Measurements from ENCODE around the gene RTP5. TPM values are rescaled to one million over a fixed set of nuclear protein-coding genes. Genes with fewer than 3 reads are reported as not detected.
A peak's percentile ranks its signal among the peaks of the same experiment; 100 is the strongest.

Gene RTP5
- total RNA-seq, 2 donors from 2014 or later, result 0.63 TPM; not detected in 1

DNA sequence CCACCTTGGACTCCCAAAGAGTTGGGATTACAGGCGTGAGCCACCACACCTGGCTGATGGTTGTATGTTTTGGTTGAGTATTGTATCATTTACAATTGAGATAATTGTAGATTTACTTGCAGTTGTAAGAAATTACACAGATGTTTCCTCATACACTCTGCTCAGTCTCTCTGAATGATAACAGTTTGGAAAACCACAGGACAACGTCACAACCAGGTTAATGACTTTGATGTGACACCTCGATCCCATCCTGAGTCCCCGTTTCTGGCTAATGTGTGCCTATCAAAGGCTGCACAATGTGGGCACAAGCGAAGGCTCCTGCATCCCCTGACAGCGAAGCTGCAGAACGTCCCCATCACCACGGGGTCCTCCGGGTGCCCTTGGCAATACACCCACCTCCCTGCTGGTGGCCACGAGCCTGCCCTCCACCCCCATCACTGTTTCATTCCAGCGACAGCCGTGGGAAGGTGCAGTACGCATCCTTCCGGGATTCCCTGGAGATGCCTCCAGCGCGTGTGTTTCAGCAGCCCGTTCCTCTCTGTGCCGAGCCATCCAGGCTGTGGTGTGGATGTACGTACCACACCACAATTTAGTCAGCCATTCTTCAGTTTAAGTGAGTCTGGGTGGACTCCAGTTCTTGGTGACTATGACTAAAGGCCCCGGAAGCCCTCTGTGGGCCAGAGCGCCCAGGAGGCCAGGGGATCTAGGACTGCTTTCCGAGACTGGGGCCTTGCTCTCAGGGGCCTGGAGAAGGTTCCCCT, 6.6 kb upstream of the RTP5 start:
- ATAC-seq (ENCODE audit: insufficient number of reproducible peaks, low FRiP score, low read depth) (no peak), DNase-seq (ENCODE audit: low spot score) (no peak)
- Histone ChIP-seq H3K27me3 (replicated peaks; ENCODE audit: insufficient read depth) (peaks cover 23% of the 10 kb centered on the region), H3K27ac (no peak overlapping the region), H3K4me3 (peak overlapping the region; percentile 9), H3K36me3 (no peaks in the 10 kb centered on the region), H3K9me3 (no peaks in the 10 kb centered on the region), H3K4me1 (ENCODE audit: control insufficient read depth in 1 of 2, low read depth in 2 of 2) (no peaks in the 10 kb centered on the region)
- TF ChIP-seq, protein P1, sequence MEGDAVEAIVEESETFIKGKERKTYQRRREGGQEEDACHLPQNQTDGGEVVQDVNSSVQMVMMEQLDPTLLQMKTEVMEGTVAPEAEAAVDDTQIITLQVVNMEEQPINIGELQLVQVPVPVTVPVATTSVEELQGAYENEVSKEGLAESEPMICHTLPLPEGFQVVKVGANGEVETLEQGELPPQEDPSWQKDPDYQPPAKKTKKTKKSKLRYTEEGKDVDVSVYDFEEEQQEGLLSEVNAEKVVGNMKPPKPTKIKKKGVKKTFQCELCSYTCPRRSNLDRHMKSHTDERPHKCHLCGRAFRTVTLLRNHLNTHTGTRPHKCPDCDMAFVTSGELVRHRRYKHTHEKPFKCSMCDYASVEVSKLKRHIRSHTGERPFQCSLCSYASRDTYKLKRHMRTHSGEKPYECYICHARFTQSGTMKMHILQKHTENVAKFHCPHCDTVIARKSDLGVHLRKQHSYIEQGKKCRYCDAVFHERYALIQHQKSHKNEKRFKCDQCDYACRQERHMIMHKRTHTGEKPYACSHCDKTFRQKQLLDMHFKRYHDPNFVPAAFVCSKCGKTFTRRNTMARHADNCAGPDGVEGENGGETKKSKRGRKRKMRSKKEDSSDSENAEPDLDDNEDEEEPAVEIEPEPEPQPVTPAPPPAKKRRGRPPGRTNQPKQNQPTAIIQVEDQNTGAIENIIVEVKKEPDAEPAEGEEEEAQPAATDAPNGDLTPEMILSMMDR (IDR thresholded peaks at IDR 0.05), result no peak

DNA sequence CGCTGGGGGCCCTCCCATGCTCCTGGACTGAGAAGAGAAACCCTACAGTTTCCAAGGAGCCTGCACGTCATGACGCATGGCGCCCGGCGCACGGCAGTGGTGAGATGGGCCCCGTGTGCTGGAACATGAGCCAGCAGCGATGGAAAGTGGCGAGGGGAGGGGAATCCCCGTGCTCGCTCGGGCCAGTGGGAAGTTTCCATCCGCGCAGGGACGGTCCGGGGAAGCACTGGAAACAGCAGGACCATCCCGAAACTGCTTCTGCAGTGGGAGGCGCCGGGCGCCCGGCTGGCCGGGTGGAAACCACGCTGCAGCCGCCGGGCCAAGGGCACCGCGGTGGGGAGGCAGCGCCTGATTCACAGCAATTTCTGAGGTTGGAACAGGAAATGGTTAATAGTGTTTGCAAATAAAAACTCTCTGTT, 6.0 kb upstream of the RTP5 start:
- Histone ChIP-seq H3K27ac (no peak overlapping the region), H3K4me3 (peak overlapping the region; percentile 9), H3K9me3 (no peaks in the 10 kb centered on the region), H3K36me3 (no peaks in the 10 kb centered on the region), H3K4me1 (ENCODE audit: control insufficient read depth in 1 of 2, low read depth in 2 of 2) (no peaks in the 10 kb centered on the region), H3K27me3 (replicated peaks; ENCODE audit: insufficient read depth) (peaks cover 23% of the 10 kb centered on the region)
- TF ChIP-seq, protein P1 (IDR thresholded peaks at IDR 0.05), result no peak
- no peak for ATAC-seq (ENCODE audit: insufficient number of reproducible peaks, low FRiP score, low read depth)
- no peak for DNase-seq (ENCODE audit: low spot score)

DNA sequence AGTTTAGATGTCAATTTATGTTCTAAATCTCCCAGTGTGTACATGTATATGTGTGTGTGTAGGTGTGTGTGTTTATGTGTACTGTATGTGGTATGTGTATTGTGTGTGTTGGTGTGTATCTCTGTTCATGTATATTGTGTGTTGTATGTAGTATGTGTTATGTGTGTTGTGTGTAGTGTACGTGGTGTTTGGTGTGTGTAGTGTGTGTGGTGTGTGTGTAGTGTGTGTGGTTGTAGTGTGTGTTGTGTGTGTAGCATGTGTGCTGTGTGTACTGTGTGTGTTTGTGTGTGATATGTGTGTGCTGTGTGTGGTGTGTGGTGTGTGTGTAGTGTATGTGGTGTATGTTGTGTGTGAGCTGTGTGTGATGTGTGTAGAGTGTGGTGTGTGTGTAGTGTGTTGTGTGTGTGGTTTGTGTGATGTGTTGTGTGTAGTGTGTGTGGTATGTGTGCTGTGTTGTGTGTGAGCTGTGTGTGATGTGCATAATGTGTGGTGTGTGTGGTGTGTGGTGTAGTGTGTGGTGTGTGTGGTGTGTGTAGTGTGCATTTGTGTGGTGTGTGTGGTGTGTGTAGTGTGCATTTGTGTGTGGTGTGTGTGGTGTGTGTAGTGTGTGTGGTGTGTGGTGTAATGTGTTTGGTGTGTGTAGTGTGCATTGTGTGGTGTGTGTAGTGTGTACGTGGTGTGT, 5.2 kb upstream of the RTP5 start:
- ATAC-seq (ENCODE audit: insufficient number of reproducible peaks, low FRiP score, low read depth) (no peak), DNase-seq (ENCODE audit: low spot score) (no peak)
- no peak overlapping the region for H3K27ac ChIP-seq
- TF ChIP-seq, protein P1 (IDR thresholded peaks at IDR 0.05), result no peak
- H3K4me3 ChIP-seq, result no peak overlapping the region
- no peaks in the 10 kb centered on the region for H3K4me1 ChIP-seq (ENCODE audit: control insufficient read depth in 1 of 2, low read depth in 2 of 2)
- no peaks in the 10 kb centered on the region for H3K36me3 ChIP-seq
- H3K9me3 ChIP-seq, result no peaks in the 10 kb centered on the region
- H3K27me3 ChIP-seq (replicated peaks; ENCODE audit: insufficient read depth), result peaks cover 23% of the 10 kb centered on the region

DNA sequence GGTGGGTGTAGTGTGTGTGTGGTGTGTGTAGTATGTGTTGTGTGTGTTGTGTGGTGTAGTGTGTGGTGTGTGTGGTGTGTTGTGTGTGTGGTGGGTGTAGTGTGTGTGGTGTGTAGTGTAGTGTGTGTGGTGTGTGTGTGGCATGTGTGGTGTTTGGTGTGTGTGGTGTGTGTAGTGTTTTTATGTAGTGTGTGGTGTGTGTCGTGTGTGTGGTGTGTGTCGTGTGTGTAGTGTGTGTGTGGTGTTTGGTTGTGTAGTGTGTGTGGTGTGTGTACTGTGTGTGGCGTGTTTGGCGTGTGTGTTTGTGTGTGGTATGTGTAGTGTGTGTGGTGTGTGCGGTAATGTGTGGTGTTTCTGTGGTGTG, 4.7 kb upstream of the RTP5 start:
- H3K9me3 ChIP-seq, result no peaks in the 10 kb centered on the region
- TF ChIP-seq, protein P1 (IDR thresholded peaks at IDR 0.05), result no peak
- DNase-seq (ENCODE audit: low spot score) (no peak), ATAC-seq (ENCODE audit: insufficient number of reproducible peaks, low FRiP score, low read depth) (no peak)
- H3K4me3 ChIP-seq, result no peak overlapping the region
- no peaks in the 10 kb centered on the region for H3K4me1 ChIP-seq (ENCODE audit: control insufficient read depth in 1 of 2, low read depth in 2 of 2)
- H3K27me3 ChIP-seq (replicated peaks; ENCODE audit: insufficient read depth), result peaks cover 23% of the 10 kb centered on the region
- no peaks in the 10 kb centered on the region for H3K36me3 ChIP-seq
- no peak overlapping the region for H3K27ac ChIP-seq

DNA sequence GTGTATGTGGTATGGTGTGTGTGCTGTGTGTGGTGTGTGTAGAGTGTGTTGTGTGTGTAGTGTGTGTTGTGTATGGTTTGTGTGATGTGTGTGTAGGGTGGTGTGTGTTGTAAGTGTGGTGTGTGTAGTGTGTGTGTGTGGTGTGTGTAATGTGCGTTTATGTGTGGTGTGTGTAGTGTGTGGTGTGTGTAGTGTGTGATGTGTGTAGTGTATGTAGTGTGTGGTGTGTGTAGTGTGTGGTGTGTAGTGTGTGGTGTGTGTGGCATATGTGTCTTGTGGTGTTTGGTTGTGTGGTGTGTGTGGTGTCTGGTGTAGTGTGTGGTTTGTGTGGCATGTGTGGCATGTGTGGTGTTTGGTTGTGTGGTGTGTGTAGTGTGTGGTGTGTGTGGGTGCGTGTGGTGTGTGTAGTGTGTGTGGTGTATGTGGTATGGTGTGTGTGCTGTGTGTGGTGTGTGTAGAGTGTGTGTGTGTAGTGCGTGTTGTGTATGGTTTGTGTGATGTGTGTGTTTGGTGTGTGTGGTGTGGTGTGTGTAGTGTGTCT, 4.0 kb upstream of the RTP5 start:
- Histone ChIP-seq H3K4me3 (no peak overlapping the region), H3K27ac (no peak overlapping the region), H3K4me1 (ENCODE audit: control insufficient read depth in 1 of 2, low read depth in 2 of 2) (no peaks in the 10 kb centered on the region), H3K27me3 (replicated peaks; ENCODE audit: insufficient read depth) (peaks cover 23% of the 10 kb centered on the region), H3K36me3 (no peaks in the 10 kb centered on the region), H3K9me3 (no peaks in the 10 kb centered on the region)
- TF ChIP-seq, protein P1 (IDR thresholded peaks at IDR 0.05), result no peak
- DNase-seq (ENCODE audit: low spot score), result no peak
- no peak for ATAC-seq (ENCODE audit: insufficient number of reproducible peaks, low FRiP score, low read depth)

Measured in thoracic aorta (tissue), 2 donors.